HG02943 (cell line): ENCODE results near the gene VAV3.

Source experiments
- ATAC-seq: cut with Tn5 transposase; IDR thresholded peaks from one replicate; pipeline ENCODE4 v1.9.1; 2021; ENCODE audit warnings: mild to moderate bottlenecking, low read depth, moderate library complexity; ENCODE audit not compliant: unreplicated experiment

Gene VAV3

GRCh38 chr1:107803579-107803978 lies 161.4 kb downstream of the VAV3 start:
- no peak for ATAC-seq

DNA sequence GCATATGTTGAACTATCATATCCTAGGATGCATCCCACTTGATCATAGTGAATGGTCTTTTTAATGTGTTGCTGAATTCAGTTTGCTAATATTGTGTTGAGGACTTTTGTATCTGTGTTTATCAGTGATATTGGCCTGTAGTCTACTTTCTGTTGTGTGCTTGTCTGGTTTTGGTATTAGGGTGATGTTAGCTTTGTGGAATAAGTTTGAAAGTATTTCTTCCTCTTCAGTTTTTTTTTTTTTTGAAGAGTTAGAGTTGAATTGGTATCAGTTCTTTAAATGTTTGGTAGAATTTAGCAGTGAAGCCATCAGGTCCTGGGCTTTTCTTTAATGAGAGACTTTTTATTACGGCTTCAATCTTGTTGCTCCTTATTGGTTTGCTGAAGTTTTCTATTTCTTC lies 162.3 kb downstream of the VAV3 start:
- no peak for ATAC-seq

GRCh38 chr1:107795994-107796393 lies 169.0 kb downstream of the VAV3 start:
- no peak for ATAC-seq

DNA sequence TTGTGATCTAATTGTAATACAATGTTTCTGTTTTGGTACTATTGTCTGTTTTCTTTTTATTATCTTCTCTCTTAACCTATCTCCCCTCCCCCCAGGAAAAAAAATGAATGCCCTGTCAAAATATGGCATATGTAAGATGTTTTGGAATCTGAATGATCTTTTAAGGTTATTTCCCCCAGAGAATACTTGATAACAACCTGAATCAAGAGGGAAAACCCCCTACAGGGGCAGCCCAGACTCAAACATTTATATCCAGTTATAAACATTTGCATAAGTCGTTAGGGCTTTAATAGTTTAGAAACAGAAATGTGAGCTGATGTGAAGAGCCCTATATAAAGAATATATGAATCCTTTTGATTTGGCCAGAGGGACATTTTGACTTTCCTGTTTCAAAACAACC lies 169.5 kb downstream of the VAV3 start:
- ATAC-seq: no peak

DNA sequence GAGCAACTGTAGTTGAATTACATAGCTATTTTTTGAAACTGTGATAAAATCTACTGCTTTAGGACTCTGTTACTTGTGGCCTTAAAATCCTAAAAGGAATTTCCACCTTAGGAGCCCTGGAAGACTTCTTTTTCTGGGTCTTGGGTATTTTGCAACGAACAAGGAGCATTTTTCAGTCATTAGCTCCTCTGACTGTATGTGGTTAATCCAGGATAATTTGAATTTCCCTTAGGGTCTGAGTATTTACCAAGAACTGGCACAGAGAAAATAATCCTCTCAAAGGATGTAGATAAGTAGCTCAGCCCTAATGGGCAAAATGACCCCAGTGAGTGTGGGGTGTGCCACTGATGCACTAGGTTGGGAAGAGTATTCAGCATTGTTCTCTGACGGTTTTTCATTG lies 170.4 kb downstream of the VAV3 start:
- ATAC-seq: no peak

GRCh38 chr1:107793896-107794453 lies 171.0 kb downstream of the VAV3 start:
- ATAC-seq: no peak

DNA sequence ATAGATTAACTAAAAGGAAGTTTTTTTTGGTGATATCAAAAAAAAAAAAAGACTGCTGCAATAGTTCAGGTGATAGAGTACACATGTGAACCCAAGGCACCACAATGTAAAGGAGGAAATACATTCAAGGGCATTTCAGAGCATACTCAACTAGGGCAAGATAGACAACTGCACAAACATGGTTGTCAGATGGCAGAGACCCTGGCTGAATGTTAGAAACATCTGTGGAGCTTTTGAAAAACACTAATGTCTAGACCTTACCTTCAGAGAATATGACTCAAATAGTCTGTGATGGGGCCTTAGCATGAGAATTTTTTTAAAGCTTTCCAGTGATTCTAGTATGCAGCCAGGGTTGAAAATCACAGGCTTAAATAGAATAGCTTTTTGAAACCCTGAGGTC lies 173.6 kb downstream of the VAV3 start:
- ATAC-seq: no peak

DNA sequence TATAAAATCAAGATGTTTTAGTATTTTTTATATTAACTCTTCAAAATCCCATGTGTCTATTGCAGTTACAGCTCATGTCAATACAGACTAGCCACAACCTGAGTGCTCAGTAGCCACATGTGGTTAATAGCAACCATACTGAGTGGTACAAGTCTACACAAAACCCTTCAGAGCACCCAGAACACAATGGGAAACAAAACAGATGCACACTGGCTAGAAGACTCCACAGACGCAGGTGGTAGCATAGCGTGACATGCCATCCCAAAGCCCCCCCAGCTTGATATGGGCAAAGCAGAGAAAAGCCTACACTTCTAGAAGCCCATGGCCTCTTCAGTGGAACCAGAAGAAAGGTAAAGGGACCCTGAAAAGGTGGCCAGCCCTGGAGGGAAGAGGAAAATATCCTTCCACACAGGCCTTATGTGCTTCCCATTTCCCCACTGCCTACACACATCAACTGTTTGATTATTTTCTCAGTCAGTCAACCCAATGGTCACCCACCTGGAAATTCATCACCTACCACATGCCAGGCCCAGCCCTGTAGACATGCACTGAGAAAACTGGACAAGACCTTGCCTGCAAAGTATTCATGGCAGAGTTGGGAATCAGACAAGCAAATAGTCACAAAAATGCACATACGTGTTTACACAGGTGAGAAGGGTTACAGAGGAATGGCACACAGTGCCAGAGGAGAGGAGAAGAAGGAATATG lies 175.0 kb downstream of the VAV3 start:
- ATAC-seq: no peak

DNA sequence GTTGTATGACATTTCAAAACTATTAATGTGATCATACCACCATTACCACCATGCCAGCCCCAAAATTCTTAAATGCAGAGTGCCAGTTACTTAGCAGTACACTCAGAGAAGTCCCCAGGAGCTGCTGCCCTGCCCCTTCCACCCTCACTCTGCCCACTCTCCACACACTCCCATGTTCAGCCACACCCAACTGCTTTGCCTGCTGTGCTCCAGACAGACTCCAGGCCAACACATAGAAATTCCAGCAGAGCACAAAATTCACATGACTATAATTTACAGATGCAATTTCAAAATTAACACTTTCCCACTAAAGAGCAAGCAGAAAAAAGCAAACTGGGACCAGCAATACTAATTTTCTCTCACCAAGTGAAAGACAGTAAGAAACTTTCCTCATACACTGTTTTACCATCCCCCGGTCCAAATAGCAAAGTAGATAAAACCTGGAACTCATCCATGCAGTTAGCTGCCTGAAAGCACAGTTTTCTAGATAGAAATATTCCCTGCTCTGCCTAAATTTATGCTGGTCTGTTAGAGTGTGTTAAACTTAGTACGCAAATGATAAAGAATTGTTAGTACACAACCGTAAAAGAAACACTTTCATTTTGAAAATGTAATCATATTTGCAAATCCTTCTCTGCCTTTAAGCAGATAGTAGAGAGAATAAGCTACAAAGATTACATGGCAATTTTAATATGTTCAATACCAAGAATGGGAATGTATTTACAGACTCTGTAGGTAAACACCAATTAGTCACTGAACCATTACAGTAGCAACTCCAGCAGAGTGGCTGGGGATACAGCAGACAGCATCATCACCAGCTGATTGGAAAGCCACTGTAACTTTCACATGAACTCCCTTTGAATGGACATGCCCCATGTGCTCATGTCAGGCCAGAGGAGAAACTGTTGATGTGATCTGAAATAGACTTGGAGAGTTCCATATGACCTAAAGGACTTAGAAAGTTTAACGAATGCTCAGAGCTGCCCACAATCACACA lies 176.5 kb downstream of the VAV3 start:
- no peak for ATAC-seq

GRCh38 chr1:107787299-107787698 lies 177.7 kb downstream of the VAV3 start:
- no peak for ATAC-seq

DNA sequence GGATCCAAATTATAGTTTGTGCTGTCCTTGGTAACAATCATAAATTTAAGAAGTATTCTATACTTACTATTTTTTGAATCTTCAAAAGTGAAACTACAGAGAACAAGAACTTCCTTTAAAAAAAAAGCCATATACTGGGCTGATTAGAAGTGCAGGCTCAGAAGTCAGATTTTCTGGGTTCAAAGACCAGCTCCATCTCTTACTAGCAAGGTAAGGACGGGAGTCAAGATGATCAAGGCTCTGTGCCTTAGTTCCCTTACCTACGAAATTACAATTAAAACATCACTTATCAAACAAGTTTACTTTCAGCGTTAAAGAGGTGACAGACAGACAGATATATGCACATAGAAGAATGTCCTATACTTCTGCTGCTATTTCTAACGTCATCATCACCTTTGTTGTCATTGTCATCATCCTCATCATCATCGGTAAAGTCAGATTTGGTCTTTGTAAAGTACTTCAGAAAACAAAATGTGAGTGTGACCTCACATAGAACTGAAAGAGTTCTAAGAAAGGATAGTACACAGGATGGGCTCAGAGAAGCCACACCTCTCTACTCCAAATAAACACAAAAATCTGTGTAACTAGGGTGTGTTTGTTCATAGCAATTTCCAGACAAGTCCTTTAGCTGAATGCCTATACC lies 178.7 kb downstream of the VAV3 start:
- ATAC-seq: no peak

- no peak for ATAC-seq
These were observed 179.3 kb downstream of the VAV3 start for GRCh38 chr1:107785496-107786202.

GRCh38 chr1:107782217-107782845 lies 182.6 kb downstream of the VAV3 start:
- ATAC-seq: no peak

DNA sequence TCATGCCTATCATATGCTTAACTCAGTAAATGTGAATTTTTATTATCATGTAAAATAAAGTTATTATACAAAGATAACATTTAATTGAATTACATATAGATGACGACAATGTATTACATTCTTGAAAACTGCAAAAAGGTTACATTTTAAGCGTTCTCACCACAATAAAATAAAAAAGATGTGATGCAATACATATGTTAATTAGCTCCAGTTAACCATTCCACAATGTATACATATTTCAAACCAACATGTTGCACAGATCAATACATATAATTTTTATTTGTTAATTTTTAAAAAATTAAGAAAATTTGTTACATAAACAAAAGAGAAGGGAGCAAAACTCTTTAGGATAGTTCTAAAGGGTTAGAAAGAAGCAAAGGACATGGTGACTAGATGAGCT lies 183.7 kb downstream of the VAV3 start:
- no peak for ATAC-seq

DNA sequence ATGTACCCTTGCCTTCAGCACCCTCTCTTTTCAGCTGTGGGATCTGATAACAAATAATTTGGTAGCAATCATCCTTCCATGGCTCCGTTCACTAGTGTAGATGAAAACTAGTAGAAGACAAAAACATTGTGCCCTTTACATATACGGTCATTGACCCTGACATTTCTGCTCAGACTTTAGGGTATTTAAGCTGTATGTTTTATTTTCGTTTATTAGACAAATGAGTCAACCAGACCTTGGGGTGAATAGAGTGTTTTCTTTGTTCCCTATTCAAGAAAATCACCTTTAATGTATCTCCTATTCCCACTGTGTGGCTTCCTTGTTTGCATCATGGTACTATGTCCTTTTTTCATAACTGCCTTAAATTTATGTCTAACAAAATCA lies 187.3 kb downstream of the VAV3 start:
- peak; percentile 23 for ATAC-seq

- ATAC-seq: peak; percentile 82
These were observed 187.9 kb downstream of the VAV3 start for GRCh38 chr1:107776900-107777663.

DNA sequence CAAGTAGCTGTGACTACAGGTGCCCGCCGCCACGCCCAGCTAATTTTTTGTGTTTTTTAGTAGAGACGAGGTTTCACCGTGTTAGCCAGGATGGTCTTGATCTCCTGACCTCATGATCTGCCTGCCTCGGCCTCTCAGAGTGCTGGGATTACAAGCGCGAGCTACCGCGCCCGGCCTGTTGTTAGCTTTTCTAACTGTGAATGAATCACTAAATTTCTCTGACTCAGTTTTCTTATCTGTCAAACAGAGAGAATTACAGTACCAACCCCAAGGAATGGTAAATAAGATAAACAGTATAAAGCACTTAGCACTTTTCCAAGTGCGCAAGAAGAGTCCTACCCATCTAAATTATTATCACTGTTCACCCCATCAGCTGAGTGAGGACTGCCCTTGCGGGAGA lies 193.6 kb downstream of the VAV3 start:
- ATAC-seq: no peak

- no peak for ATAC-seq
These were observed 197.8 kb downstream of the VAV3 start for GRCh38 chr1:107767156-107767582.

GRCh38 chr1:107766533-107766932 lies 198.4 kb downstream of the VAV3 start:
- no peak for ATAC-seq
